Cardiac fibroblast (primary cell): ENCODE data around the gene COL3A1.

Experiments
- DNase-seq, 2 donors: peaks; one replicate each; pipeline versions ENCODE4 v3.0.0 to v3.0.0-alpha.2; 2010; ENCODE audit warnings: low read depth in 2 of 2
- H3K4me3 ChIP-seq, 2 donors: replicated peaks in 1 of 2; 1 replicate in 1 of 2; 2 replicates in 1 of 2; pipeline ENCODE4 v1.5.1; 2011; ENCODE audit warnings: low read depth in 2 of 2, low read length in 2 of 2, mild to moderate bottlenecking in 2 of 2, moderate library complexity in 1 of 2
- CTCF ChIP-seq: IDR thresholded peaks from one replicate; pipeline ENCODE4 v1.5.1; 2011; ENCODE audit warnings: low read depth, mild to moderate bottlenecking, low read length, inconsistent platforms

Gene COL3A1

GRCh38 chr2:188993247-188993646, 19.1 kb downstream of the COL3A1 start:
- H3K4me3 ChIP-seq, result no peak overlapping the region
- DNase-seq, result no peak
- TF ChIP-seq CTCF, result no peak

GRCh38 chr2:188997263-188997662, 23.1 kb downstream of the COL3A1 start:
- no peak for TF ChIP-seq CTCF
- DNase-seq, result peak; percentile 60 to 63

GRCh38 chr2:189000221-189000620, 26.0 kb downstream of the COL3A1 start:
- DNase-seq, result no peak
- H3K4me3 ChIP-seq, result no peak overlapping the region
- no peak for TF ChIP-seq CTCF

More at GRCh38 chr2:188997263-188997662, 23.1 kb downstream of the COL3A1 start:
- no peak overlapping the region for H3K4me3 ChIP-seq

- no peak overlapping the region for H3K4me3 ChIP-seq
- TF ChIP-seq CTCF, result no peak
- peak; percentile 76 to 83 for DNase-seq
Observed at GRCh38 chr2:189002079-189002478, 27.9 kb downstream of the COL3A1 start.

GRCh38 chr2:189008555-189009262, 34.5 kb downstream of the COL3A1 start:
- peak in 1 of 2 donors; percentile 33 for DNase-seq
- TF ChIP-seq CTCF, result no peak
- no peak overlapping the region for H3K4me3 ChIP-seq

- peak; percentile 16 for DNase-seq
- no peak overlapping the region for H3K4me3 ChIP-seq
- TF ChIP-seq CTCF, result no peak
Observed at GRCh38 chr2:189010536-189010935, 36.4 kb downstream of the COL3A1 start.

GRCh38 chr2:189012351-189012750, 38.2 kb downstream of the COL3A1 start:
- no peak for TF ChIP-seq CTCF
- DNase-seq, result peak in 1 of 2 donors; percentile 35
- no peak overlapping the region for H3K4me3 ChIP-seq
